ENCODE results near the gene SERGEF. TPM values are rescaled to one million over a fixed set of nuclear protein-coding genes. Genes with fewer than 3 reads are reported as not detected.

SERGEF gene
- total RNA-seq, 2 donors from 2014 or later = 27.3 to 32.0 TPM

DNA sequence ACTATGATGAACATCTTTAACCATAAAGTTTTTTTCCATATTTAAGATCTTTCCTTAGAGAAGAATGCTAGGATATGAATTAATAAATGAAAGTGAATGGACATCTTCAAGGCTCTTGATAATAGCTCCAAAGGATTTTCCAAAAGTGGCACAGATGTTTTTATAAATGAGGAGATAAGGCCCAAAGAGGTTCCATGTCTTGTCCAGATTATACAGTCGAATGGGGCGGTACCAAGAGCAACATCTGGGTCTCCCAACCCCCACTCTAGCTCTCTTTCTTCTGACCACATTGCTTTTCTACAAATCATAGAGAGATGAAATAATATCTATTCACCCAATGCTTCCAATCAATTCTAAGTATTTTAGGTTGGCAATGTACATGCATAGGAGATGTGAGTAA is 164.1 kb downstream of the SERGEF start:
- no peak for ATAC-seq (ENCODE audit: insufficient number of reproducible peaks, low FRiP score, low read depth)
- Histone ChIP-seq H3K4me1 (ENCODE audit: control insufficient read depth in 1 of 2, low read depth in 2 of 2) (no peaks in the 10 kb centered on the region), H3K27me3 (replicated peaks; ENCODE audit: insufficient read depth) (no peaks in the 10 kb centered on the region), H3K4me3 (no peak overlapping the region), H3K36me3 (no peaks in the 10 kb centered on the region), H3K9me3 (no peaks in the 10 kb centered on the region), H3K27ac (no peak overlapping the region)
- TF ChIP-seq, protein P1, sequence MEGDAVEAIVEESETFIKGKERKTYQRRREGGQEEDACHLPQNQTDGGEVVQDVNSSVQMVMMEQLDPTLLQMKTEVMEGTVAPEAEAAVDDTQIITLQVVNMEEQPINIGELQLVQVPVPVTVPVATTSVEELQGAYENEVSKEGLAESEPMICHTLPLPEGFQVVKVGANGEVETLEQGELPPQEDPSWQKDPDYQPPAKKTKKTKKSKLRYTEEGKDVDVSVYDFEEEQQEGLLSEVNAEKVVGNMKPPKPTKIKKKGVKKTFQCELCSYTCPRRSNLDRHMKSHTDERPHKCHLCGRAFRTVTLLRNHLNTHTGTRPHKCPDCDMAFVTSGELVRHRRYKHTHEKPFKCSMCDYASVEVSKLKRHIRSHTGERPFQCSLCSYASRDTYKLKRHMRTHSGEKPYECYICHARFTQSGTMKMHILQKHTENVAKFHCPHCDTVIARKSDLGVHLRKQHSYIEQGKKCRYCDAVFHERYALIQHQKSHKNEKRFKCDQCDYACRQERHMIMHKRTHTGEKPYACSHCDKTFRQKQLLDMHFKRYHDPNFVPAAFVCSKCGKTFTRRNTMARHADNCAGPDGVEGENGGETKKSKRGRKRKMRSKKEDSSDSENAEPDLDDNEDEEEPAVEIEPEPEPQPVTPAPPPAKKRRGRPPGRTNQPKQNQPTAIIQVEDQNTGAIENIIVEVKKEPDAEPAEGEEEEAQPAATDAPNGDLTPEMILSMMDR (IDR thresholded peaks at IDR 0.05) = no peak
- DNase-seq (ENCODE audit: low spot score) = no peak

DNA sequence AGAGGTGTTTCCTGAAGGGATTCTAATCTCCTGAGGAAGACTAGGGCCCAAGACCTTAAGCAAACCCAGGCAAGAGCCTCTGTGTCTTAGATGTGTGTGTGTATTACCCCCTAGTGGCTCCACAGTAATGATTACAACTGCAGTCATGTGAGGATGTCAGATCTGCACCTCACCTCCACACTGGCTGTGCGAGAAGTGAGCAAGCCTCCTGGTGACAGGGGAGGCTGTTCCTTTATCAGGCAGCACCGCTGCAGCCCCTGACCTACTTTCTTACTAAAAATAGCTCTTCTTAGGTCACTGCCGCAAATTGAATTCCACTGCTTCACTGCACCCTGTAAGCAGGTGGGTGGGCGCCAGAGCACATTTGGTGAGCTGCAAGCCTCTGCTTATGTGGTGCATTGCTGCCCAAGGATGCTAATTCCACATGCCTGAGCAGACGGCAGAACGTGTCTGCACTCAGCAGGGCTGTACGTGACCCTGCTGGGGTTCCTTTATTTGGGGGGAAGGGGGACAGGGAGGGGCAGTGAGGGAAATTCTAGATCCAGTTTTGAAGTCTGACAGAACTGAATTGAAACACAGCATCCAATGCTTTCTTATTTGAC is 165.9 kb downstream of the SERGEF start:
- Histone ChIP-seq H3K4me1 (ENCODE audit: control insufficient read depth in 1 of 2, low read depth in 2 of 2) (no peaks in the 10 kb centered on the region), H3K36me3 (no peaks in the 10 kb centered on the region), H3K27me3 (replicated peaks; ENCODE audit: insufficient read depth) (no peaks in the 10 kb centered on the region), H3K9me3 (no peaks in the 10 kb centered on the region), H3K27ac (no peak overlapping the region), H3K4me3 (no peak overlapping the region)
- no peak for ATAC-seq (ENCODE audit: insufficient number of reproducible peaks, low FRiP score, low read depth)
- TF ChIP-seq, protein P1 (IDR thresholded peaks at IDR 0.05) = no peak
- DNase-seq (ENCODE audit: low spot score) = no peak

DNA sequence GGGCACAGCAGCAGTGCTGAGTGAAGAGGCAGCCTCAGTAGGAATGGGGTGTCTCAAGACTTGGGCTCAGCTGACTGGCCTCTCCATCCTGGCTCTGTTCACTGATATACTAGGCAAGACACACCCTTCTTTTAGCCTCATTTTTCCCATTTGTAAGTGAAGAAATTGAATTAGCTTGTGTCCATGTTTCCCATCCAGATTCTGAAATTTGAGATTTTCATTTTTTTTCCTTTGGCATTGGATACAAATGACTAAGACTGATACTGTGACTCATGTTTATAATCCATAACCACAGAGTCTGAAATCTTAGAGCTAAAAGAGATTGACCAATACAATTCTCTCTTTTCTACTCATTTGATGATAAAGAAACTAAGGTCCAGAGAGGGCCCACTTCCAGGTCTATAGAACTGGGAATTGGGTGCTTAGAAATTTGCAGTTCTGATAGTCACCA is 167.4 kb downstream of the SERGEF start:
- no peak overlapping the region for H3K4me3 ChIP-seq
- DNase-seq (ENCODE audit: low spot score) (no peak), ATAC-seq (ENCODE audit: insufficient number of reproducible peaks, low FRiP score, low read depth) (no peak)
- no peaks in the 10 kb centered on the region for H3K27me3 ChIP-seq (replicated peaks; ENCODE audit: insufficient read depth)
- H3K9me3 ChIP-seq = no peaks in the 10 kb centered on the region
- H3K27ac ChIP-seq = no peak overlapping the region
- H3K36me3 ChIP-seq = no peaks in the 10 kb centered on the region
- no peaks in the 10 kb centered on the region for H3K4me1 ChIP-seq (ENCODE audit: control insufficient read depth in 1 of 2, low read depth in 2 of 2)
- TF ChIP-seq, protein P1 (IDR thresholded peaks at IDR 0.05) = no peak

DNA sequence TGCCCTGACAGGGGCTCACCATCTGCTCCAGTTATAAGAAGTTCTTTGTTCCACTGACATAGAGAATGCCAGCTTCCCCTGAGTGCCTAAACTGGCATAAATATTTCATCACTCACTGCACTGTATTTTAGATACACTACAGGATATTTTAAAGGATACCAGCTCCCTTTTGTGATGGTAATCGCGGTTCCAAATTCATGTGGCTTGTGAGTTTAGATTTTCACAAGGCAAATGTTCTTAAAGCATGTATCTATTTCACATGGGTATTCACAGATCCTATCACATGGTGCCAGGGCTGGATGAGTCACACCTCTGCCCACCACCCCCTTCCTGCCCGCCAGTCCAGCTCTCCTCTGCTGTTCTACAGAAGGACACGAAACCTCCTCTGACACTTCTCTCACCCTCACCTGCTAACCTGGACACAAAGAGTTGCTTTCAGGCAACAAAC is 172.7 kb downstream of the SERGEF start:
- Histone ChIP-seq H3K4me1 (ENCODE audit: control insufficient read depth in 1 of 2, low read depth in 2 of 2) (no peaks in the 10 kb centered on the region), H3K9me3 (no peaks in the 10 kb centered on the region), H3K27ac (no peak overlapping the region), H3K4me3 (no peak overlapping the region), H3K36me3 (no peaks in the 10 kb centered on the region), H3K27me3 (replicated peaks; ENCODE audit: insufficient read depth) (no peaks in the 10 kb centered on the region)
- ATAC-seq (ENCODE audit: insufficient number of reproducible peaks, low FRiP score, low read depth) (no peak), DNase-seq (ENCODE audit: low spot score) (no peak)
- TF ChIP-seq, protein P1 (IDR thresholded peaks at IDR 0.05) = no peak

DNA sequence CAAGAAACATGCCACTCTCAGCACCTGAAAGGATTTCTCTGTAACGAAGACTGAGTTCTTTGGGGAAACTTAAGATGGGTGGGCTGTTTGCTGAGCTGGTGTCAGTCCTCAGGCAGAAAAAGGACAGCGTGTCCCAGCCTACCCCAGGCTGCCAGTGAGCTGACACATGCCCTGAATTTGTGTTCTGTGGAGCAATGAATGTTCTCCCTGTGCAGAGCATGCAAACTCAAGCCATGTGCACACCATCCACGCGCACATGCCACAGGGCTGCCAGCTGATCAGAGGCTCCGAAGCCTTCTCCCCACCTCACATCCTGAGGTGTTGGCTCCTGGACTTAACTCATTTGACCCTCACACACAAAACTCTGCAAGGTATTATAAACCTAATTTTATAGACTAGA is 173.4 kb downstream of the SERGEF start:
- Histone ChIP-seq H3K4me1 (ENCODE audit: control insufficient read depth in 1 of 2, low read depth in 2 of 2) (no peaks in the 10 kb centered on the region), H3K4me3 (no peak overlapping the region), H3K27ac (no peak overlapping the region), H3K36me3 (no peaks in the 10 kb centered on the region), H3K27me3 (replicated peaks; ENCODE audit: insufficient read depth) (no peaks in the 10 kb centered on the region), H3K9me3 (no peaks in the 10 kb centered on the region)
- TF ChIP-seq, protein P1 (IDR thresholded peaks at IDR 0.05) = no peak
- no peak for DNase-seq (ENCODE audit: low spot score)
- ATAC-seq (ENCODE audit: insufficient number of reproducible peaks, low FRiP score, low read depth) = no peak

Data from thoracic aorta (tissue), 2 donors.